HG02840 (cell line): Measurements from ENCODE around the gene WDR90.
A peak's percentile ranks its signal among the peaks of the same experiment; 100 is the strongest.

Source experiments
- ATAC-seq: cut with Tn5 transposase; IDR thresholded peaks from one replicate; pipeline ENCODE4 v1.9.1; 2021; ENCODE audit warnings: mild to moderate bottlenecking, moderate library complexity, moderate number of reproducible peaks; ENCODE audit not compliant: unreplicated experiment, low FRiP score

WDR90 gene

GRCh38 chr16:648781-649589 is at the start of gene WDR90:
WDR90 (plus strand) TSS chr16:649365; CDS start chr16:649417, 52 bp downstream.
- ATAC-seq = peak; percentile 72

GRCh38 chr16:600781-601180 is 48.4 kb upstream of the WDR90 start:
- no peak for ATAC-seq

- ATAC-seq = no peak
These were observed 45.2 kb upstream of the WDR90 start for GRCh38 chr16:603933-604332.

- ATAC-seq = no peak
These were observed 42.4 kb upstream of the WDR90 start for GRCh38 chr16:606656-607307.

- no peak for ATAC-seq
These were observed 41.1 kb upstream of the WDR90 start for GRCh38 chr16:608019-608418.

- no peak for ATAC-seq
These were observed 39.8 kb upstream of the WDR90 start for GRCh38 chr16:609316-609715.

- ATAC-seq = no peak
These were observed 39.2 kb upstream of the WDR90 start for GRCh38 chr16:609984-610383.

- no peak for ATAC-seq
These were observed 38.4 kb upstream of the WDR90 start for GRCh38 chr16:610513-611381.

GRCh38 chr16:615122-615521 is 34.0 kb upstream of the WDR90 start:
- ATAC-seq = no peak

GRCh38 chr16:616733-617586 is 32.2 kb upstream of the WDR90 start:
- no peak for ATAC-seq

- no peak for ATAC-seq
These were observed 31.3 kb upstream of the WDR90 start for GRCh38 chr16:617855-618254.

GRCh38 chr16:619476-620100 is 29.6 kb upstream of the WDR90 start:
- no peak for ATAC-seq

- ATAC-seq = no peak
These were observed 28.3 kb upstream of the WDR90 start for GRCh38 chr16:620700-621525.

GRCh38 chr16:621526-622105 is 27.5 kb upstream of the WDR90 start:
- ATAC-seq = no peak

- no peak for ATAC-seq
These were observed 26.3 kb upstream of the WDR90 start for GRCh38 chr16:622920-623280.

GRCh38 chr16:624526-625070 is 24.6 kb upstream of the WDR90 start:
- no peak for ATAC-seq

- ATAC-seq = no peak
These were observed 23.8 kb upstream of the WDR90 start for GRCh38 chr16:625117-625976.
